ENCODE data around the gene FABP1.

FABP1 gene

DNA sequence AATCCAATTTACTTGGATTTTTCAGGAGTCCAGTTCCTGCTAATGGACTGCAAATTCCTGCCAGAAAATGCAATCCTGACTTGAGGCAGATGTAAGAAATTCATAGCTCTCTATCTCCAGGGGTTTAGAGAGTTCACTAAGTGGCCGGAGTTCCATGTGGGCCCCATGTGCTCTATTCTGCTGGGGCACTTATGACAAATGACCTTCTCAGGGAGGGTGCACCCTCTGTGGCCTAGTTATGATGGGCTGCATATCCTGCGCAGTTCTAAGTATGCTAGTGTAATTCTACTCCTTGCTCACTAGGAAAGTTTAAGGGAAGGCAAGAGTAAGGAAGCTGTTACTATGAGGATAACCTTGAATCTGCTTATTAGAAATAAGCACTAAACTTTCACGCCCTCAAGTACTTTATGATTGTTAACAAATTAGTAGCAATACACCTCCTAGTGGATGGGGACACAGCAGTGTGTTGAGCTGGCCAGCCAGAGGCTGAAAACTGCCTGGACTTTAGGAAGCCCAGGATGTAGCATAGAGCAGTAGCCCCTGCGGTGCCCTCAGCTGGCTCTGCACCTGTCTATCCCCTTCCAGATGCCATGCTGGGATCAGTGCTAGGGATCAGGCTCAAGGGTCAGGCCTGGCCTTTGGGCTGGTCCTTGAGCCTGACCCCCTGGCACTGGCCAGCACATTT is 45.8 kb downstream of the FABP1 start:
- no peak for DNase-seq (ENCODE audit: low read depth, low spot score)

DNA sequence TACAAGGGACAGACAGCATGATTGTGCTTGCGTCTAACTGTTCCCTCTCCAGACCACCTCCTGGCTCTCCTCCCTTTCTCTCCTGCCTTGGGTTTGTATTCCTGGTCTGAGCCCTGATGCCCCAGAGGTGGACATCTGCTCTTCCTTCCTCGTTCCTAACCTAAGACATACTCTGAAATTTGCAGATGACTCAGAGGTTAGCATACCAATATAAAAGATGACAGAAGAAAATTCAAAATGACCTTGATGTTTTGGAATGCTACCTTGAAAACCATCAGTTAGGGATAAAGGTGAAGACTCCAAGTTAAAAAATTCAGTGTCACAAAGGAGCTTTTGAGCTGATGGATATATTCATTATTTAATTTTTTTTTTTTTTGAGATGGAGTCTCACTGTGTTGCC is 47.3 kb downstream of the FABP1 start:
- no peak for DNase-seq (ENCODE audit: low read depth, low spot score)

DNA sequence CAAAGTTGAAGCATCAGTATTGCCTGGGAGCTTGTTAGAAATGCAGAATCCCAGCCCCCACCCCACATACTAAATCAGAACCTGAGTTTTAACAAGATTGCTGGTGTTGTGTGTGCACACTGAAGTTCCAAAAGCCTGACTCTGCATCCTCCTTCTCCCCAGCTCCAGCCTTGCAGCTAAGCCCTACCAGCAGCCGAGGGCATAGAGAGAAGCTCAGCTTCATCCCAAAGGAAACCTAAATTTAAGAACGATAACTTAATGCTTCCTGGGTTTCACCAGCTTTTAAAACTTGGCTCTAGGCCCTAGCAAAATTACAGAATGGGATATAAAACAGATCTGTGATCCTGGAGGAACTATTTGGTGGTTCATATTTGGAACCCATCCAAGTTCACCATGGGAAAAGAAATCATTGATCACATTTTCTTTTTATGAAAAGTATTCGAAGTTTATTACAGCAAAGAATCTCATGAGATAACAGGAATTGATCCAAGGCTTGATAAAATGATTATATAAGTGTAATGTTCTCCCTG is 49.2 kb downstream of the FABP1 start:
- DNase-seq (ENCODE audit: low read depth, low spot score), result no peak

DNA sequence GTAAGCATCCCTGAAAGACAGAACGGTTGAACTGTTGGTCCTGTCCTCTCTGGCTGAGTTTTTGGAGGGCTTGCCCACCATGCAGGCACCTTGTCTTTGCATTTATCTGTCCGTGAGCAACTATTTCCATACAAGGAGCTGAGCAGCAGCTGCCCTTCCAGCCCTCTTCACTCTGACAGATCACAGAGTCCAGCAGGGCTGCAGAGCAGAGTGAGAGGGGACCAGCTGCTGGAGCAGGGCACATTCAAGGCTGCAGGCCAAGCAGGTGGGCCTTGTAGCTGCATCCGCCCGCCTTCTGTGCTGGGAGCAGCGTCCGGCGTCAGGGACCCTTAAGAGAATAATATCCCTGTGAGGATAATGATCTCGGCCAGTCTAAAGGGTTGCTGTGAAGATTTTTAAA is 50.8 kb downstream of the FABP1 start:
- no peak for DNase-seq (ENCODE audit: low read depth, low spot score)

DNA sequence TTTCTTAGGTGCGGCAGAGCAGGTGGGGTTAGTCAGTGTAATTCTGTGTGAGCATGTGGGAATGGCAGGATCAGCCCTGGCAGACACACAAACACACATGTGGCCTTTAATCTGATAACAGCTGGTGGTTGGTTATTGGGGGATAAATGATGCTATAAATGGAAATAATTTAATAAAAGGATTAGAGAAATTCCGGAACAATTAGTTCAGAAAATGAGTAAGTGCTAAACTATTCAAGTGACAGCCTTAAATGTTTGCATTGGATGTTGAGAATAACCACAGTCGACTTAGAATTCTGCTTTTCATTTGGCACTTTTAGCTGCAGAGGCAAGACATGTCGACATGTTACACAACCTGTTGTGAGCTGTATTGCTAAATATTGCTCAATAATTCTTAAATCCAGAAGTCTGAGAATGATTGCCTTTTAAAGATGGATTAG is 53.0 kb downstream of the FABP1 start:
- no peak for DNase-seq (ENCODE audit: low read depth, low spot score)

DNA sequence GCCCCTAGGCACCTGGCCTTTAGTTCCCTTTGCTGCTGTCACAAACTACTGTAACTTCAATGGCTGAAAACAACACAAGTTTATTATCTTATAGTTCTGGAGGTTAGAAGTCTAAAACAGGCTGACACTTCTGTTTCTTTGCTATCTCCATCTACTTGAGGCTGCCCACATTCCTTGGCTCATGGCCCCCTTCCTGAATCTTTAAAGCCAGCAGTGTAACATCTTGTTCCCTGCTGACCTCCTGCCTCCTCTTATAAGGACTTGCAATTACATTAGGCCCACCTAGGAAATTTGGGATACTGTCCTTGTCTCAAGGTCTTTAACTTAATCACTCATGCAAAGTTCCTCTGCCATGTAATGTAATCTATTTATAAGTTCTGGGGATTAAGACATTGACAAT is 53.7 kb downstream of the FABP1 start:
- DNase-seq (ENCODE audit: low read depth, low spot score), result no peak
